Colon (tissue), 2 donors: ENCODE results near the gene PLET1.

ENCODE experiments used
- FAIRE-seq: peaks from 2 replicates; lab custom pipeline; 2012; peaks lifted over from hg19 to GRCh38; lab: Jason Lieb, UNC
- donor health status: control.
- donor health status: control.

PLET1 gene

GRCh38 chr11:112260490-112260889, at the start of gene PLET1:
Gene PLET1, minus strand, starts transcription at chr11:112260860. Its CDS starts 271 bp downstream, at chr11:112260589.
- no peak for FAIRE-seq

GRCh38 chr11:112310419-112310818, 49.8 kb upstream of the PLET1 start:
- no peak for FAIRE-seq

GRCh38 chr11:112308651-112309050, 48.0 kb upstream of the PLET1 start:
- no peak for FAIRE-seq

GRCh38 chr11:112307616-112308015, 47.0 kb upstream of the PLET1 start:
- no peak for FAIRE-seq

- no peak for FAIRE-seq
Observed at GRCh38 chr11:112306230-112306629, 45.6 kb upstream of the PLET1 start.

GRCh38 chr11:112304914-112305313, 44.3 kb upstream of the PLET1 start:
- FAIRE-seq: no peak

GRCh38 chr11:112303616-112304015, 43.0 kb upstream of the PLET1 start:
- no peak for FAIRE-seq

GRCh38 chr11:112302226-112302868, 41.7 kb upstream of the PLET1 start:
- FAIRE-seq: no peak

- no peak for FAIRE-seq
Observed at GRCh38 chr11:112300094-112300786, 39.6 kb upstream of the PLET1 start.

GRCh38 chr11:112298535-112298934, 37.9 kb upstream of the PLET1 start:
- no peak for FAIRE-seq

GRCh38 chr11:112297248-112297866, 36.7 kb upstream of the PLET1 start:
- FAIRE-seq: no peak

GRCh38 chr11:112296044-112296443, 35.4 kb upstream of the PLET1 start:
- no peak for FAIRE-seq

GRCh38 chr11:112294688-112295340, 34.2 kb upstream of the PLET1 start:
- no peak for FAIRE-seq

GRCh38 chr11:112293614-112294013, 33.0 kb upstream of the PLET1 start:
- FAIRE-seq: no peak

GRCh38 chr11:112292785-112293407, 32.2 kb upstream of the PLET1 start:
- FAIRE-seq: no peak

GRCh38 chr11:112292188-112292587, 31.5 kb upstream of the PLET1 start:
- FAIRE-seq: no peak

GRCh38 chr11:112291191-112291590, 30.5 kb upstream of the PLET1 start:
- FAIRE-seq: no peak

- no peak for FAIRE-seq
Observed at GRCh38 chr11:112290493-112290850, 29.8 kb upstream of the PLET1 start.

- FAIRE-seq: no peak
Observed at GRCh38 chr11:112289588-112290492, 29.2 kb upstream of the PLET1 start.

GRCh38 chr11:112288021-112288420, 27.4 kb upstream of the PLET1 start:
- no peak for FAIRE-seq

GRCh38 chr11:112285841-112286311, 25.2 kb upstream of the PLET1 start:
- FAIRE-seq: no peak
